ENCODE data around the gene FAM241B.

The FAM241B gene

DNA sequence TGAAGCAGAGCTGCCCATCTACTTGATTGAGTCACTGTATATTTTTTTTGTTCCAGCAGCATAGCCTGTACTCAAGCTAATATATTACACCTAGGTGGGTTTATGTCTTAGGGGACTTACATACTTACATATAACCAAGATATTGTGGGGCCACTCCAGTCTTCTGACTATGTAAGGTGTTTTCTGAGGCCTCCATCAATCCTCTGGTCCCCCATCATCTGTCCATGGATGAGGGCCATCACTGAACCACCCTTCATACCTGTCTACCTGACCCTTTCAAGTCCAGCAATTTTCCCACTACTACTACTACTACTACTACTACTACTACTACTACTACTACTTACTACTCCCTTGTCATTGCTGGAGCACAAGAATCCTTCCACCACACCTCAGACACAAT lies 3.2 kb upstream of the FAM241B start:
- DNase-seq (ENCODE audit: insufficient read length, low spot score) = no peak
- FAIRE-seq = no peak
- TF ChIP-seq, protein P1, sequence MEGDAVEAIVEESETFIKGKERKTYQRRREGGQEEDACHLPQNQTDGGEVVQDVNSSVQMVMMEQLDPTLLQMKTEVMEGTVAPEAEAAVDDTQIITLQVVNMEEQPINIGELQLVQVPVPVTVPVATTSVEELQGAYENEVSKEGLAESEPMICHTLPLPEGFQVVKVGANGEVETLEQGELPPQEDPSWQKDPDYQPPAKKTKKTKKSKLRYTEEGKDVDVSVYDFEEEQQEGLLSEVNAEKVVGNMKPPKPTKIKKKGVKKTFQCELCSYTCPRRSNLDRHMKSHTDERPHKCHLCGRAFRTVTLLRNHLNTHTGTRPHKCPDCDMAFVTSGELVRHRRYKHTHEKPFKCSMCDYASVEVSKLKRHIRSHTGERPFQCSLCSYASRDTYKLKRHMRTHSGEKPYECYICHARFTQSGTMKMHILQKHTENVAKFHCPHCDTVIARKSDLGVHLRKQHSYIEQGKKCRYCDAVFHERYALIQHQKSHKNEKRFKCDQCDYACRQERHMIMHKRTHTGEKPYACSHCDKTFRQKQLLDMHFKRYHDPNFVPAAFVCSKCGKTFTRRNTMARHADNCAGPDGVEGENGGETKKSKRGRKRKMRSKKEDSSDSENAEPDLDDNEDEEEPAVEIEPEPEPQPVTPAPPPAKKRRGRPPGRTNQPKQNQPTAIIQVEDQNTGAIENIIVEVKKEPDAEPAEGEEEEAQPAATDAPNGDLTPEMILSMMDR (IDR thresholded peaks at IDR 0.05; ENCODE audit: insufficient read depth, missing control alignments) = no peak

DNA sequence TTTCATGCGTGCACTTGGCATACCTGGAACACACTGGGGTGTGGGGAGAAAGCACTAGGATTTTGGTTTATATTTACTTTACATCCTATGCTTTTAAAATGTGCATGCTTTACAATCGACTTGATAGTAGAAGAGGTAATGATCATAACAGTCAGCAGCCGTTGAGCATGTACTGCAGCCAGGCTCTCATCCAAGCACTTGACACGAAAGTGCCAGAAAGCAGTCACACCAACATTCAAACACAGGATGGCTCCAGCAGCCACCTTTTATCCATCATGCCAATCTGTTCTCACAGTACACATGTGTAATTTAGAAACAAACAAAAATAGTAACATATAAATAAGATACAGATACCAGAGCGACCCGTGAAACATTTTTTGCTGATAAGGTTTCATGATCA lies 1.2 kb upstream of the FAM241B start:
- DNase-seq (ENCODE audit: insufficient read length, low spot score) = no peak
- TF ChIP-seq, protein P1 (IDR thresholded peaks at IDR 0.05; ENCODE audit: insufficient read depth, missing control alignments) = no peak
- no peak for FAIRE-seq

DNA sequence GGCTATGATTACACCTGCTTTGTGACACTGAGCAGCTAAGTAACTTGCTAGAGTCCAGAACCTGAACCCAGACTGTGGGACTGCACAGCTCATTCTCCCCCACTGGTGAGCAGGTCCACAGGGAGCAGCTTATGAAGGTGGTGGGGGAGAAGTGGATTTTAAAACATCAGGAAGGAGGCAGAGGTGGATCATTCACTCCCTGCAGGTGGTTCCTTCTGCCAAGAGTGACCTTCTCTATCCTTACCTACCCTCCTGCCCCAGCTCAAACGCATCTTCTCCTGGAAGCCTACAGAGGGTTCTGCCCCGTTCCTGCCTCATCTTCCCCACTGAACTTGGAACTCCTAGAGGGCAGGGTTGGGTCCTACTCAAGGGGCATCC lies 539 bp upstream of the FAM241B start:
- DNase-seq (ENCODE audit: insufficient read length, low spot score) = no peak
- no peak for FAIRE-seq
- TF ChIP-seq, protein P1 (IDR thresholded peaks at IDR 0.05; ENCODE audit: insufficient read depth, missing control alignments) = no peak

DNA sequence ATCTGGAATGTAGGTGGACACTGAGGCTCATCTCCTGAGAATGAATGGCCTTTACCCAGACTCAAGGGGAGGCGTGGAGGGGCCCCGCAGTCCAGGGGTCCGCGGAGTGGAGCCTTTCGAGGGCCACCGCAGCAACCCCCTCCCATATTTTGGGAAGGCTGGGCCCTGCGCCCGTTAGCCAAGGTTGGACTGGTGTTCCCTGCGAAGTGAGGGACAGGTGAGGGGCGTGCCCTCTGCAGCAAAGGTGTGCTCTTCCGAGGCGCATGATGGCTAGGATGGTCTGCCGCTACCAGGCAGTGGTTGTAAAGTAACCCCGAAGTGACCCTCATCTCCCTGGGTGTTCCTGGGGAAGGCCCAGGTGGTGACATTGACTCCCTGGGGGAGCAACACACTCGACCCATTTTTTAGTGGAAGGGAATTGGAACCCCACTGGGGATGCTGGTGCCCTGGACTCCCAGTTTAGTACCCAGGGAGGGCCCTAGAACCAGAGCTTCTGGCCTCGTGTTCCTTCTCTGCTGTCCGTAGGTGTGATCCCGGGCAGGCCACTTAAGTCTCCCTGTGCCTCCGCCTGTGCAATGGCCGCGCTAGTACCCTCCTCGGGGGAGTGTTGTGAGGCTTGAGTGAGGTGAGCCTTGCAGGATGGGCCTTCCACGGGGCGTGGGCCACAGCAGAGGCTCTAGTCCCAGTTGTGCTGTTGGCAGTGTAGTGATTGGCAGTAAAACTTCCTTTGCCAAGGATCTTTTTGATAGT lies 779 bp downstream of the FAM241B start:
- TF ChIP-seq, protein P1 (IDR thresholded peaks at IDR 0.05; ENCODE audit: insufficient read depth, missing control alignments) = no peak
- DNase-seq (ENCODE audit: insufficient read length, low spot score) (no peak), FAIRE-seq (no peak)

GRCh38 chr10:69631566-69631965 lies 1.5 kb downstream of the FAM241B start:
- no peak for FAIRE-seq
- TF ChIP-seq, protein P1 (IDR thresholded peaks at IDR 0.05; ENCODE audit: insufficient read depth, missing control alignments) = no peak

DNA sequence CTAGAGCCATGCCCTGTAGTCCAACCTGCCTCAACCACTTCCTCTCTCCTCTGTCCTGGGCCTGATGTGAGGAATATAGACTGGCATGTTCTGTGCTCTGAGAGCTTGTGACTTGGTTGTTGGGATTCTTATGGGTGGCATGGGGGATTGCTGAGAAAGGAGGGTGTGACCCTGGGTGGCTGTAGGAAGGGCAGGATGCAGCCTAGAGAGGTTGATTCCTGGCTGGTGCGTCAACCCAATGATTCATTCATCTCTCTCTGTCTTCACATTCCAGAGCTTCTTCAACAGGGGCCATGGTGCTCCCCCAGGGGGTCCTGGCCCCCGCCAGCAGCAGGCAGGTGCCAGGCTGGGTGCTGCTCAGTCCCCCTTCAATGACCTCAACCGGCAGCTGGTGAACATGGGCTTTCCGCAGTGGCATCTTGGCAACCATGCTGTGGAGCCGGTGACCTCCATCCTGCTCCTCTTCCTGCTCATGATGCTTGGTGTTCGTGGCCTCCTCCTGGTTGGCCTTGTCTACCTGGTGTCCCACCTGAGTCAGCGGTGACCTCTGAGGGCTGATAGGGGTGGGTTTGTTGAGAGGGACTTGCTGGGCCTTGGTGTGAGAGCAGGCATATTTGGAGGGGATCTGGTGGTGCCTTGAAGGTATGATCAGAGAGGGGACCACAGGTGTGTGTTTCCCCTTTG lies 2.6 kb downstream of the FAM241B start:
- TF ChIP-seq, protein P1 (IDR thresholded peaks at IDR 0.05; ENCODE audit: insufficient read depth, missing control alignments) = no peak
- no peak for FAIRE-seq
- DNase-seq (ENCODE audit: insufficient read length, low spot score) = no peak

More at GRCh38 chr10:69631566-69631965, 1.5 kb downstream of the FAM241B start:
- no peak for DNase-seq (ENCODE audit: insufficient read length, low spot score)

Data from D721Med (cell line).